C4-2B (cell line): ENCODE measurements around the gene ALDH3A2.

Experiments
- ZFX ChIP-seq: fragments of 450-650 bp; IDR thresholded peaks from 2 replicates; pipeline ENCODE4 v1.6.1; 2017
- TF ChIP-seq, protein P1 (sequence below): fragments of 450-650 bp; conservative IDR thresholded peaks from 2 replicates; pipeline ENCODE4 v1.5.1; 2017; ENCODE audit warnings: mild to moderate bottlenecking

GRCh38 chr17:19664821-19665181, 16.2 kb downstream of the ALDH3A2 start:
- TF ChIP-seq, protein P1, sequence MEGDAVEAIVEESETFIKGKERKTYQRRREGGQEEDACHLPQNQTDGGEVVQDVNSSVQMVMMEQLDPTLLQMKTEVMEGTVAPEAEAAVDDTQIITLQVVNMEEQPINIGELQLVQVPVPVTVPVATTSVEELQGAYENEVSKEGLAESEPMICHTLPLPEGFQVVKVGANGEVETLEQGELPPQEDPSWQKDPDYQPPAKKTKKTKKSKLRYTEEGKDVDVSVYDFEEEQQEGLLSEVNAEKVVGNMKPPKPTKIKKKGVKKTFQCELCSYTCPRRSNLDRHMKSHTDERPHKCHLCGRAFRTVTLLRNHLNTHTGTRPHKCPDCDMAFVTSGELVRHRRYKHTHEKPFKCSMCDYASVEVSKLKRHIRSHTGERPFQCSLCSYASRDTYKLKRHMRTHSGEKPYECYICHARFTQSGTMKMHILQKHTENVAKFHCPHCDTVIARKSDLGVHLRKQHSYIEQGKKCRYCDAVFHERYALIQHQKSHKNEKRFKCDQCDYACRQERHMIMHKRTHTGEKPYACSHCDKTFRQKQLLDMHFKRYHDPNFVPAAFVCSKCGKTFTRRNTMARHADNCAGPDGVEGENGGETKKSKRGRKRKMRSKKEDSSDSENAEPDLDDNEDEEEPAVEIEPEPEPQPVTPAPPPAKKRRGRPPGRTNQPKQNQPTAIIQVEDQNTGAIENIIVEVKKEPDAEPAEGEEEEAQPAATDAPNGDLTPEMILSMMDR = no peak
- TF ChIP-seq ZFX = no peak
